SK-N-SH treated with all-trans-retinoic acid at 6 μM for 48 hours (cell line): ENCODE results near the gene HSD3B2.

Source experiments
- ATAC-seq: fragments of 200-7000 bp; cut with Tn5 transposase; 3 replicates; pipeline ENCODE4 v1.9.1; 2020; ENCODE audit warnings: mild to moderate bottlenecking, moderate library complexity
- ARNTL ChIP-seq: fragments of 450-650 bp; formaldehyde crosslinking; IDR thresholded peaks from 2 replicates; pipeline ENCODE4 v1.5.0; 2020; ENCODE audit warnings: low read depth, mild to moderate bottlenecking, moderate library complexity, borderline replicate concordance
- BACH2 ChIP-seq: fragments of 250-450 bp; sonication (Bioruptor Pico); IDR thresholded peaks from 2 replicates; pipeline ENCODE4 v1.9.0; 2021; ENCODE audit warnings: mild to moderate bottlenecking, borderline replicate concordance
- CSDC2 ChIP-seq: fragments of 250-450 bp; sonication (Bioruptor Pico); IDR thresholded peaks from 2 replicates; pipeline ENCODE4 v1.5.0; 2020; ENCODE audit warnings: mild to moderate bottlenecking, moderate library complexity
- ESRRG ChIP-seq: fragments of 250-450 bp; sonication (Bioruptor Pico); IDR thresholded peaks from 2 replicates; pipeline ENCODE4 v1.6.1; 2021; ENCODE audit warnings: mild to moderate bottlenecking
- GLIS3 ChIP-seq: fragments of 250-450 bp; sonication (Bioruptor Pico); IDR thresholded peaks from 2 replicates; pipeline ENCODE4 v1.5.0; 2020; ENCODE audit warnings: mild to moderate bottlenecking, moderate library complexity
- ISL1 ChIP-seq: fragments of 250-450 bp; sonication (Bioruptor Pico); IDR thresholded peaks from 2 replicates; pipeline ENCODE4 v2.1.2; 2022; ENCODE audit warnings: mild to moderate bottlenecking, moderate library complexity
- OSR1 ChIP-seq: fragments of 250-450 bp; sonication (Bioruptor Pico); IDR thresholded peaks from 2 replicates; pipeline ENCODE4 v1.8.0; 2022; ENCODE audit warnings: moderate library complexity, mild to moderate bottlenecking, inconsistent platforms
- PPARA ChIP-seq: fragments of 250-450 bp; sonication (Bioruptor Pico); IDR thresholded peaks from 2 replicates; pipeline ENCODE4 v1.5.0; 2020; ENCODE audit warnings: mild to moderate bottlenecking, borderline replicate concordance
- RARB ChIP-seq: fragments of 250-450 bp; sonication (Bioruptor Pico); IDR thresholded peaks from 2 replicates; pipeline ENCODE4 v1.8.0; 2021; ENCODE audit warnings: mild to moderate bottlenecking, moderate library complexity
- SNAI2 ChIP-seq: fragments of 250-450 bp; sonication (Bioruptor Pico); IDR thresholded peaks from 2 replicates; pipeline ENCODE4 v1.5.0; 2020; ENCODE audit warnings: mild to moderate bottlenecking, moderate library complexity
- TCF4 ChIP-seq: fragments of 250-450 bp; sonication (Bioruptor Pico); IDR thresholded peaks from 2 replicates; pipeline ENCODE4 v1.8.0; 2021; ENCODE audit warnings: mild to moderate bottlenecking, moderate library complexity, borderline replicate concordance
- TOX ChIP-seq: fragments of 250-450 bp; sonication (Bioruptor Pico); IDR thresholded peaks from 2 replicates; pipeline ENCODE4 v1.8.0; 2021; ENCODE audit warnings: mild to moderate bottlenecking, moderate library complexity, borderline replicate concordance
- ZC3H10 ChIP-seq: fragments of 250-450 bp; sonication (Bioruptor Pico); IDR thresholded peaks from 2 replicates; pipeline ENCODE4 v1.5.1; 2021; ENCODE audit warnings: mild to moderate bottlenecking, moderate library complexity
- ZFP3 ChIP-seq: fragments of 250-450 bp; sonication (Bioruptor Pico); IDR thresholded peaks from 2 replicates; pipeline ENCODE4 v1.5.0; 2020; ENCODE audit warnings: mild to moderate bottlenecking, moderate library complexity
- ZFP30 ChIP-seq: fragments of 450-650 bp; formaldehyde crosslinking; IDR thresholded peaks from 2 replicates; pipeline ENCODE4 v1.5.0; 2022; ENCODE audit warnings: mild to moderate bottlenecking, moderate library complexity
- ZNF565 ChIP-seq: fragments of 450-650 bp; formaldehyde crosslinking; conservative IDR thresholded peaks from 2 replicates; pipeline ENCODE4 v1.5.0; 2020; ENCODE audit warnings: low read depth, mild to moderate bottlenecking, moderate library complexity
- ZNF70 ChIP-seq: fragments of 450-650 bp; formaldehyde crosslinking; IDR thresholded peaks from 2 replicates; pipeline ENCODE4 v1.5.0; 2020; ENCODE audit warnings: mild to moderate bottlenecking, moderate library complexity
- ZNF8 ChIP-seq: fragments of 450-650 bp; formaldehyde crosslinking; IDR thresholded peaks from 2 replicates; pipeline ENCODE4 v1.5.0; 2020; ENCODE audit warnings: mild to moderate bottlenecking, moderate library complexity
- TF ChIP-seq, protein P1 (sequence below): fragments of 250-450 bp; sonication (Bioruptor Pico); IDR thresholded peaks from 2 replicates; pipeline ENCODE4 v1.8.0; 2021; ENCODE audit warnings: low read depth, mild to moderate bottlenecking, moderate library complexity, borderline replicate concordance
- TF ChIP-seq, protein P2 (sequence below): fragments of 250-450 bp; sonication (Bioruptor Pico); IDR thresholded peaks from 2 replicates; pipeline ENCODE4 v1.8.0; 2020; ENCODE audit warnings: mild to moderate bottlenecking, moderate library complexity, borderline replicate concordance
- TF ChIP-seq, protein P3 (sequence below): fragments of 250-450 bp; sonication (Bioruptor Pico); IDR thresholded peaks from 2 replicates; pipeline ENCODE4 v1.5.1; 2021; ENCODE audit warnings: mild to moderate bottlenecking, moderate library complexity
- TF ChIP-seq, protein P4 (sequence below): fragments of 250-450 bp; sonication (Bioruptor Pico); IDR thresholded peaks from 2 replicates; pipeline ENCODE4 v1.5.0; 2020; ENCODE audit warnings: mild to moderate bottlenecking, moderate library complexity

Gene HSD3B2

DNA sequence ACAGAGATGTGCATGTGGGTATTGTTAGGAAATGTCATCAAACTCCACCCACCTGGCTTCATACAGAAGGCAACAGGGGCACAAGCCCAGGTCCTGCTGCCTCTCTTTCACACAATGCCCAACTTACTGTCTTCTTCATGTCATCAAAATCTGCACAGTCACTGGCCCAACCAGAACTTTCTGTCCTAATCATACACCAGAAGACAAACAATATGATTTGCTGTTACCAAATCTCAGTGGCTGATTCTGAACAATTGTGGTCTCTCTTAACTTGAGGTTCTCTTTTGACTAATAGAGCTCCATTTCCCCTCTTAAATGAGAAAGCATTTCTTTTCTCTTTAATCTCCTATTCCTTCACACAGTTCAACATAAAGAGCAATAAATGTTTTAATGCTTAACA, 7.7 kb downstream of the HSD3B2 start:
- ATAC-seq = no peak
- TF ChIP-seq SNAI2 (CRISPR knock-in tag) = no peak

DNA sequence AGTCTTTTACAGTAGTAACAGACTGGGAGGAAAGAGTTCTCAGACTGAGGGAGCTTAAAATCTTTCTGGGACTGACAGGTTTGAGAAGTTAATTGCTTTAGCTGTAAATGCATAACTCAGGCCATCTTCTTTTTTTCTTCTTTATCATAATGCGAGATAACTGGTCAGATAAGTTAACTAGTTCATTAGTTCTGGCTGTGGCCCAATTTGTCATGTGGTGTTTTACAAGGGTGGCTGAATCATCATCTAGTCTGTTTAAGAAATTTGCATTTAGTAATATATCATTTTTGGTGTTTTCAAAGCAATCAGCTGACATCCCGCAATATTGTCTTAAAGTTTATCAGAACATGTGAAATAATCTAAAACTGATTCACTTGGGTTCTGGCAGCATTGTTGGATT, 14.0 kb downstream of the HSD3B2 start:
- no peak for TF ChIP-seq ZNF565 (CRISPR knock-in tag)
- no peak for TF ChIP-seq TCF4
- no peak for TF ChIP-seq SNAI2 (CRISPR knock-in tag)
- no peak for TF ChIP-seq ISL1 (CRISPR knock-in tag)
- TF ChIP-seq OSR1 (CRISPR knock-in tag) = no peak
- no peak for TF ChIP-seq GLIS3 (CRISPR knock-in tag)
- no peak for TF ChIP-seq ZNF8
- TF ChIP-seq ESRRG (CRISPR knock-in tag) = no peak
- no peak for TF ChIP-seq PPARA (CRISPR knock-in tag)
- no peak for TF ChIP-seq ARNTL (CRISPR knock-in tag)
- TF ChIP-seq, protein P1, sequence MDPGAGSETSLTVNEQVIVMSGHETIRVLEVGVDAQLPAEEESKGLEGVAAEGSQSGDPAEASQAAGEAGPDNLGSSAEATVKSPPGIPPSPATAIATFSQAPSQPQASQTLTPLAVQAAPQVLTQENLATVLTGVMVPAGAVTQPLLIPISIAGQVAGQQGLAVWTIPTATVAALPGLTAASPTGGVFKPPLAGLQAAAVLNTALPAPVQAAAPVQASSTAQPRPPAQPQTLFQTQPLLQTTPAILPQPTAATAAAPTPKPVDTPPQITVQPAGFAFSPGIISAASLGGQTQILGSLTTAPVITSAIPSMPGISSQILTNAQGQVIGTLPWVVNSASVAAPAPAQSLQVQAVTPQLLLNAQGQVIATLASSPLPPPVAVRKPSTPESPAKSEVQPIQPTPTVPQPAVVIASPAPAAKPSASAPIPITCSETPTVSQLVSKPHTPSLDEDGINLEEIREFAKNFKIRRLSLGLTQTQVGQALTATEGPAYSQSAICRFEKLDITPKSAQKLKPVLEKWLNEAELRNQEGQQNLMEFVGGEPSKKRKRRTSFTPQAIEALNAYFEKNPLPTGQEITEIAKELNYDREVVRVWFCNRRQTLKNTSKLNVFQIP (CRISPR knock-in tag) = no peak
- TF ChIP-seq ZNF70 = no peak

DNA sequence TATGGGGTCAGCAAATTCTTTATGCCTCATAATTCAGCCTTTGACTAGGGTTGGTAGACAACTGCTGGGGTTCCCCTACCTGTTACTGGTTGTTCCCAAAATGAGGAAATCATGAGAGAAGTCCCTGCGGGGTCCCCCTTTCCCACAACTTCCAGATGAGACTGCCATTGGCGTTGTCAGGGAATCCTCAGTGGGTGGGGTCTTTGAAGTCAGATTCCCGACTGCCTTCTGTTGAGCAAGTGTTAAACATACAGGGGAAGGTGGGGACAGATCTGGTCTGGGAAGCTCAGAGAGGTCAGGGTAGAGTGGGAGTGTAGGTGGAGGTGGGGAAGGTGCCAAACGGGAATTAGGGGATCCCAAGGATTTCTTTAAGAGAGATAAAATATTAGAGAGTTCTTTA, 14.7 kb downstream of the HSD3B2 start:
- no peak for ATAC-seq
- TF ChIP-seq ESRRG (CRISPR knock-in tag) (no peak), ZNF565 (CRISPR knock-in tag) (no peak), TOX (CRISPR knock-in tag) (no peak), TCF4 (no peak), ZNF8 (no peak), ISL1 (CRISPR knock-in tag) (no peak), RARB (CRISPR knock-in tag) (no peak), ZC3H10 (CRISPR knock-in tag) (no peak), ARNTL (CRISPR knock-in tag) (no peak), ZFP3 (no peak), BACH2 (CRISPR knock-in tag) (no peak), PPARA (CRISPR knock-in tag) (no peak), CSDC2 (no peak), SNAI2 (CRISPR knock-in tag) (no peak), GLIS3 (CRISPR knock-in tag) (no peak), ZFP30 (CRISPR knock-in tag) (no peak)
- TF ChIP-seq, protein P2, sequence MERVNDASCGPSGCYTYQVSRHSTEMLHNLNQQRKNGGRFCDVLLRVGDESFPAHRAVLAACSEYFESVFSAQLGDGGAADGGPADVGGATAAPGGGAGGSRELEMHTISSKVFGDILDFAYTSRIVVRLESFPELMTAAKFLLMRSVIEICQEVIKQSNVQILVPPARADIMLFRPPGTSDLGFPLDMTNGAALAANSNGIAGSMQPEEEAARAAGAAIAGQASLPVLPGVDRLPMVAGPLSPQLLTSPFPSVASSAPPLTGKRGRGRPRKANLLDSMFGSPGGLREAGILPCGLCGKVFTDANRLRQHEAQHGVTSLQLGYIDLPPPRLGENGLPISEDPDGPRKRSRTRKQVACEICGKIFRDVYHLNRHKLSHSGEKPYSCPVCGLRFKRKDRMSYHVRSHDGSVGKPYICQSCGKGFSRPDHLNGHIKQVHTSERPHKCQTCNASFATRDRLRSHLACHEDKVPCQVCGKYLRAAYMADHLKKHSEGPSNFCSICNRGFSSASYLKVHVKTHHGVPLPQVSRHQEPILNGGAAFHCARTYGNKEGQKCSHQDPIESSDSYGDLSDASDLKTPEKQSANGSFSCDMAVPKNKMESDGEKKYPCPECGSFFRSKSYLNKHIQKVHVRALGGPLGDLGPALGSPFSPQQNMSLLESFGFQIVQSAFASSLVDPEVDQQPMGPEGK = no peak
- TF ChIP-seq, protein P3, sequence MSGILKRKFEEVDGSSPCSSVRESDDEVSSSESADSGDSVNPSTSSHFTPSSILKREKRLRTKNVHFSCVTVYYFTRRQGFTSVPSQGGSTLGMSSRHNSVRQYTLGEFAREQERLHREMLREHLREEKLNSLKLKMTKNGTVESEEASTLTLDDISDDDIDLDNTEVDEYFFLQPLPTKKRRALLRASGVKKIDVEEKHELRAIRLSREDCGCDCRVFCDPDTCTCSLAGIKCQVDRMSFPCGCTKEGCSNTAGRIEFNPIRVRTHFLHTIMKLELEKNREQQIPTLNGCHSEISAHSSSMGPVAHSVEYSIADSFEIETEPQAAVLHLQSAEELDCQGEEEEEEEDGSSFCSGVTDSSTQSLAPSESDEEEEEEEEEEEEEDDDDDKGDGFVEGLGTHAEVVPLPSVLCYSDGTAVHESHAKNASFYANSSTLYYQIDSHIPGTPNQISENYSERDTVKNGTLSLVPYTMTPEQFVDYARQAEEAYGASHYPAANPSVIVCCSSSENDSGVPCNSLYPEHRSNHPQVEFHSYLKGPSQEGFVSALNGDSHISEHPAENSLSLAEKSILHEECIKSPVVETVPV (CRISPR knock-in tag) = no peak
- TF ChIP-seq, protein P4, sequence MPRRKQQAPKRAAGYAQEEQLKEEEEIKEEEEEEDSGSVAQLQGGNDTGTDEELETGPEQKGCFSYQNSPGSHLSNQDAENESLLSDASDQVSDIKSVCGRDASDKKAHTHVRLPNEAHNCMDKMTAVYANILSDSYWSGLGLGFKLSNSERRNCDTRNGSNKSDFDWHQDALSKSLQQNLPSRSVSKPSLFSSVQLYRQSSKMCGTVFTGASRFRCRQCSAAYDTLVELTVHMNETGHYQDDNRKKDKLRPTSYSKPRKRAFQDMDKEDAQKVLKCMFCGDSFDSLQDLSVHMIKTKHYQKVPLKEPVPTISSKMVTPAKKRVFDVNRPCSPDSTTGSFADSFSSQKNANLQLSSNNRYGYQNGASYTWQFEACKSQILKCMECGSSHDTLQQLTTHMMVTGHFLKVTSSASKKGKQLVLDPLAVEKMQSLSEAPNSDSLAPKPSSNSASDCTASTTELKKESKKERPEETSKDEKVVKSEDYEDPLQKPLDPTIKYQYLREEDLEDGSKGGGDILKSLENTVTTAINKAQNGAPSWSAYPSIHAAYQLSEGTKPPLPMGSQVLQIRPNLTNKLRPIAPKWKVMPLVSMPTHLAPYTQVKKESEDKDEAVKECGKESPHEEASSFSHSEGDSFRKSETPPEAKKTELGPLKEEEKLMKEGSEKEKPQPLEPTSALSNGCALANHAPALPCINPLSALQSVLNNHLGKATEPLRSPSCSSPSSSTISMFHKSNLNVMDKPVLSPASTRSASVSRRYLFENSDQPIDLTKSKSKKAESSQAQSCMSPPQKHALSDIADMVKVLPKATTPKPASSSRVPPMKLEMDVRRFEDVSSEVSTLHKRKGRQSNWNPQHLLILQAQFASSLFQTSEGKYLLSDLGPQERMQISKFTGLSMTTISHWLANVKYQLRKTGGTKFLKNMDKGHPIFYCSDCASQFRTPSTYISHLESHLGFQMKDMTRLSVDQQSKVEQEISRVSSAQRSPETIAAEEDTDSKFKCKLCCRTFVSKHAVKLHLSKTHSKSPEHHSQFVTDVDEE = no peak
- TF ChIP-seq, protein P1 (CRISPR knock-in tag) = no peak

More for the DNA sequence above, 14.0 kb downstream of the HSD3B2 start:
- ATAC-seq = no peak
